Measurements from ENCODE around the gene KYNU. TPM values are rescaled to one million over a fixed set of nuclear protein-coding genes. Genes with fewer than 3 reads are reported as not detected.

KYNU gene
- total RNA-seq, 1 experiment from 2014 or later = 0.37 TPM

GRCh38 chr2:143029141-143029540 lies 151.7 kb downstream of the KYNU start:
- Histone ChIP-seq H2BK5ac (ENCODE audit: insufficient read length, low read length) (no peak overlapping the region), H2AK5ac (ENCODE audit: insufficient read length, low read length) (no peak overlapping the region), H3K79me2 (ENCODE audit: insufficient read depth, low read length) (no peaks in the 10 kb centered on the region), H3K27ac (ENCODE audit: insufficient read length, low read depth, low read length) (no peak overlapping the region), H3K18ac (ENCODE audit: insufficient read length, low read depth, low read length) (no peak overlapping the region), H3K79me1 (ENCODE audit: insufficient read depth, low read depth, low read length, poor library complexity, severe bottlenecking) (no peaks in the 10 kb centered on the region), H4K8ac (replicated peaks; ENCODE audit: insufficient read length, low read depth, low read length) (no peak overlapping the region), H3K23ac (ENCODE audit: insufficient read length, low read depth, low read length) (no peak overlapping the region), H3K4me2 (ENCODE audit: insufficient read depth, insufficient read length, low read length) (no peak overlapping the region), H3K23me2 (ENCODE audit: insufficient read length, low read depth, low read length, poor library complexity, severe bottlenecking) (no peaks in the 10 kb centered on the region), H2BK15ac (ENCODE audit: low read depth, low read length) (no peak overlapping the region), H3T11ph (ENCODE audit: low read length) (no peak overlapping the region), H4K20me1 (ENCODE audit: control insufficient read depth, insufficient read depth, insufficient read length) (no peaks in the 10 kb centered on the region), H3K4ac (ENCODE audit: low read depth, low read length) (no peak overlapping the region), H4K91ac (ENCODE audit: insufficient read length, low read depth, low read length) (no peak overlapping the region), H3K9me3 (ENCODE audit: control insufficient read depth, low read depth, low read length) (no peaks in the 10 kb centered on the region), H3K4me1 (ENCODE audit: insufficient read depth, low read length) (no peaks in the 10 kb centered on the region), H2AFZ (ENCODE audit: low read length) (no peak overlapping the region), H3K27me3 (ENCODE audit: insufficient read depth, low read length) (no peaks in the 10 kb centered on the region), H2BK12ac (ENCODE audit: insufficient read length, low read depth, low read length) (no peak overlapping the region), H2BK120ac (ENCODE audit: low read depth, low read length, poor library complexity, severe bottlenecking) (no peak overlapping the region), H3K56ac (ENCODE audit: insufficient read length, low read depth, low read length) (no peak overlapping the region), H3K14ac (ENCODE audit: insufficient read depth, low read length) (no peak overlapping the region), H4K5ac (ENCODE audit: insufficient read length, low read depth, low read length) (no peak overlapping the region), H3K9ac (ENCODE audit: extremely low read depth, insufficient read length, low read length) (no peak overlapping the region), H2BK20ac (ENCODE audit: low read depth, low read length, poor library complexity, severe bottlenecking) (no peak overlapping the region)
- peaks cover 17% of the 10 kb centered on the region for H3K27me3 Mint-ChIP-seq (ENCODE audit: low read depth)
- no peak for DNase-seq
- H3K27ac Mint-ChIP-seq = no peak overlapping the region
- TF ChIP-seq, protein P1, sequence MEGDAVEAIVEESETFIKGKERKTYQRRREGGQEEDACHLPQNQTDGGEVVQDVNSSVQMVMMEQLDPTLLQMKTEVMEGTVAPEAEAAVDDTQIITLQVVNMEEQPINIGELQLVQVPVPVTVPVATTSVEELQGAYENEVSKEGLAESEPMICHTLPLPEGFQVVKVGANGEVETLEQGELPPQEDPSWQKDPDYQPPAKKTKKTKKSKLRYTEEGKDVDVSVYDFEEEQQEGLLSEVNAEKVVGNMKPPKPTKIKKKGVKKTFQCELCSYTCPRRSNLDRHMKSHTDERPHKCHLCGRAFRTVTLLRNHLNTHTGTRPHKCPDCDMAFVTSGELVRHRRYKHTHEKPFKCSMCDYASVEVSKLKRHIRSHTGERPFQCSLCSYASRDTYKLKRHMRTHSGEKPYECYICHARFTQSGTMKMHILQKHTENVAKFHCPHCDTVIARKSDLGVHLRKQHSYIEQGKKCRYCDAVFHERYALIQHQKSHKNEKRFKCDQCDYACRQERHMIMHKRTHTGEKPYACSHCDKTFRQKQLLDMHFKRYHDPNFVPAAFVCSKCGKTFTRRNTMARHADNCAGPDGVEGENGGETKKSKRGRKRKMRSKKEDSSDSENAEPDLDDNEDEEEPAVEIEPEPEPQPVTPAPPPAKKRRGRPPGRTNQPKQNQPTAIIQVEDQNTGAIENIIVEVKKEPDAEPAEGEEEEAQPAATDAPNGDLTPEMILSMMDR (conservative IDR thresholded peaks at IDR 0.05) = no peak
- H3K4me1 Mint-ChIP-seq = peaks cover 7 to 13% of the 10 kb centered on the region in 2 experiments; a peak in 2 of 4 replicates
- no peaks in the 10 kb centered on the region for H3K9me3 Mint-ChIP-seq
- no peak overlapping the region for H3K4me3 Mint-ChIP-seq
- WGBS (ENCODE audit: extremely low coverage, insufficient read length, low lambda C conversion rate) = no CpG with 5 or more reads among the region's 2 CpGs
- H3K36me3 Mint-ChIP-seq (ENCODE audit: insufficient read depth in 1 of 3, low read depth in 3 of 3) = no peaks in the 10 kb centered on the region

Data from H9 (cell line).